Esophagus squamous epithelium (tissue), 5 donors: Measurements from ENCODE around the gene ATP9B. TPM values are rescaled to one million over a fixed set of nuclear protein-coding genes. Genes with fewer than 3 reads are reported as not detected.
A peak's percentile ranks its signal among the peaks of the same experiment; 100 is the strongest.

Experiments
- DNase-seq: peaks from one replicate; lab custom pipeline; 2025; lab: John Stamatoyannopoulos, UW
- H3K27ac ChIP-seq, 4 donors: fragments of 200-600 bp; sonication (generic); one replicate each; pipeline ENCODE4 v1.5.1; 2016 to 2019; ENCODE audit warnings: mild to moderate bottlenecking in 1 of 4
- H3K27me3 ChIP-seq, 4 donors: fragments of 200-600 bp; sonication (generic); 1 replicate in 3 of 4; 2 replicates in 1 of 4; pipeline versions ENCODE4 v1.5.1 to v1.6.0; 2017 to 2021; ENCODE audit warnings: antibody characterized with exemption in 1 of 4
- H3K36me3 ChIP-seq, 3 donors: fragments of 200-600 bp; sonication (generic); one replicate each; pipeline ENCODE4 v1.5.1; 2016 to 2019
- H3K4me1 ChIP-seq, 3 donors: fragments of 200-600 bp; sonication (generic); one replicate each; pipeline ENCODE4 v1.5.1; 2017 to 2019
- H3K4me3 ChIP-seq, 4 donors: fragments of 200-600 bp; sonication (generic); 1 replicate in 3 of 4; 2 replicates in 1 of 4; pipeline ENCODE4 v1.5.1; 2016 to 2019; ENCODE audit warnings: mild to moderate bottlenecking in 2 of 4, moderate library complexity in 1 of 4
- H3K9me3 ChIP-seq, 3 donors: fragments of 200-600 bp; sonication (generic); one replicate each; pipeline ENCODE4 v1.5.1; 2016 to 2019
- CTCF ChIP-seq, 6 experiments: fragments of 450-650 bp in 4 of 6; fragments of 200-600 bp in 2 of 6; sonication (generic) in 2 of 6; IDR thresholded peaks; one replicate each; pipeline ENCODE4 v1.5.1; 2016 to 2019; ENCODE audit warnings: antibody characterized with exemption in 6 of 6, mild to moderate bottlenecking in 4 of 6, moderate library complexity in 4 of 6
- POLR2A ChIP-seq, 4 donors: fragments of 450-650 bp; IDR thresholded peaks; one replicate each; pipeline ENCODE4 v1.6.1; 2017; ENCODE audit warnings: antibody characterized with exemption in 4 of 4, mild to moderate bottlenecking in 4 of 4, moderate library complexity in 3 of 4
- WGBS, 2 donors: methylation state at CpG; one replicate each; pipeline ENCODE4 v1.1.5; 2018; 5-methylcytosine and 5-hydroxymethylcytosine counted together
- intact Hi-C: fragments of 100-400 bp; cut with DNase I; formaldehyde crosslinking; loops from one replicate; pipeline ENCODE4 v1.15.0; 2022
- total RNA-seq, 4 donors: library from RNA; depleted of rRNA; stranded (reverse); fragments of >200 nt; gene quantifications; one replicate each; pipeline ENCODE4 v1.1.0, GENCODE V29; 2016
- donor health status: DM: yes; HTN: yes; CAD: no.

Gene ATP9B
- total RNA-seq, 4 donors from 2014 or later = 12.9 to 46.7 (median 22.0) TPM

GRCh38 chr18:79393635-79394533 lies 324.7 kb downstream of the ATP9B start:
- intact Hi-C loops = no loop called here
- peak overlapping the region; percentile 36 to 71 (median 54) for H3K4me3 ChIP-seq

GRCh38 chr18:79394534-79395307 lies 325.5 kb downstream of the ATP9B start:
- peaks cover 27 to 54% (median 35%) of the 10 kb centered on the region in 3 donors for H3K4me1 ChIP-seq
- H3K4me3 ChIP-seq = peak overlapping the region; percentile 36 to 71 (median 54)
- TF ChIP-seq POLR2A (IDR thresholded peaks at IDR 0.05) = no peak
- no peak for TF ChIP-seq CTCF (IDR thresholded peaks at IDR 0.05)
- intact Hi-C loops = no loop called here
- no peak for DNase-seq
- no peaks in the 10 kb centered on the region for H3K9me3 ChIP-seq
- H3K27ac ChIP-seq = peak overlapping the region; percentile 75 to 93 (median 88)
- no peaks in the 10 kb centered on the region for H3K36me3 ChIP-seq
- H3K27me3 ChIP-seq = peaks cover 0 to 93% (median 3%) of the 10 kb centered on the region in 4 donors
- 0 to 1% methylated on average over 9 to 28 of the region's 67 CpGs for WGBS, 2 donors

More at GRCh38 chr18:79393635-79394533, 324.7 kb downstream of the ATP9B start:
- no peaks in the 10 kb centered on the region for H3K9me3 ChIP-seq
- peak in 1 of 4 donors; percentile 9 for TF ChIP-seq POLR2A (IDR thresholded peaks at IDR 0.05)
- TF ChIP-seq CTCF (IDR thresholded peaks at IDR 0.05) = no peak
- H3K27me3 ChIP-seq = peaks cover 0 to 93% (median 3%) of the 10 kb centered on the region in 4 donors
- no peak for DNase-seq
- H3K27ac ChIP-seq = peak overlapping the region; percentile 75 to 93 (median 88)
- H3K4me1 ChIP-seq = peaks cover 21 to 46% (median 33%) of the 10 kb centered on the region in 3 donors
- no peaks in the 10 kb centered on the region for H3K36me3 ChIP-seq
- WGBS, 2 donors = 1% methylated on average over 37 to 40 of the region's 83 CpGs

- no peaks in the 10 kb centered on the region for H3K9me3 ChIP-seq
- H3K27me3 ChIP-seq = peaks cover 0 to 96% (median 3%) of the 10 kb centered on the region in 4 donors
- TF ChIP-seq CTCF (IDR thresholded peaks at IDR 0.05) (no peak), POLR2A (IDR thresholded peaks at IDR 0.05) (no peak)
- H3K4me1 ChIP-seq = peaks cover 28 to 60% (median 38%) of the 10 kb centered on the region in 3 donors
- no peaks in the 10 kb centered on the region for H3K36me3 ChIP-seq
- intact Hi-C loops = no loop called here
- H3K27ac ChIP-seq = peak overlapping the region; percentile 75 to 93 (median 88)
- peak overlapping the region; percentile 36 to 71 (median 54) for H3K4me3 ChIP-seq
- 0% methylated on average over 1 to 3 of the region's 34 CpGs for WGBS, 2 donors
- no peak for DNase-seq
Measured at GRCh38 chr18:79395308-79395640, 326.1 kb downstream of the ATP9B start.

- intact Hi-C loops = no loop called here
- 0% methylated on average over 1 of the region's 91 CpGs; no CpG with 5 or more reads in 1 of the 2 donors for WGBS, 2 donors
- DNase-seq = no peak
- peaks cover 0 to 95% (median 3%) of the 10 kb centered on the region in 4 donors for H3K27me3 ChIP-seq
- no peaks in the 10 kb centered on the region for H3K36me3 ChIP-seq
- H3K4me1 ChIP-seq = peaks cover 28 to 64% (median 38%) of the 10 kb centered on the region in 3 donors
- peak within 1 kb of the TSS; percentile 38 to 71 (median 54) for H3K4me3 ChIP-seq
- no peaks in the 10 kb centered on the region for H3K9me3 ChIP-seq
- TF ChIP-seq CTCF (IDR thresholded peaks at IDR 0.05) = no peak
- peak in 2 of 4 donors; percentile 38 to 44 for TF ChIP-seq POLR2A (IDR thresholded peaks at IDR 0.05)
- H3K27ac ChIP-seq = peak within 1 kb of the TSS; percentile 75 to 93 (median 88)
Measured at GRCh38 chr18:79395761-79396404, 326.7 kb downstream of the ATP9B start, which contains the start of gene NFATC1. NFATC1 (plus strand) TSS chr18:79395930; CDS start chr18:79396225, 295 bp downstream.
